A549 (cell line): Measurements from ENCODE around the gene NOSTRIN. TPM values are rescaled to one million over a fixed set of nuclear protein-coding genes. Genes with fewer than 3 reads are reported as not detected.

Source experiments
- ATAC-seq, 2 experiments: fragments of 200-7000 bp in 1 of 2; fragments of >200 bp in 1 of 2; cut with Nextera tagmentation in 1 of 2; cut with Tn5 transposase in 1 of 2; 3 replicates each; pipeline versions ENCODE4 v1.8.0 to v1.9.1; 2018 to 2020; ENCODE audit warnings: mild to moderate bottlenecking in 1 of 2, moderate library complexity in 1 of 2
- CTCF ChIA-PET: fragments of 300-600 bp; sonication (Branson Sonifier 250); formaldehyde crosslinking; extraction: SDS; loops from one replicate; lab custom pipeline; 2021; ENCODE audit warnings: antibody characterized with exemption, inconsistent platforms; lab: Yijun Ruan, JAX
- POLR2A ChIA-PET: fragments of 350-600 bp; formaldehyde crosslinking; extraction: SDS; loops from one replicate; lab custom pipeline; 2021; ENCODE audit warnings: antibody characterized with exemption, inconsistent platforms; lab: Yijun Ruan, JAX
- DNase-seq, 2 experiments: peaks; one replicate each; pipeline versions ENCODE4 v3.0.0 to v3.0.0-alpha.2; 2011 to 2016; ENCODE audit warnings: low read depth in 1 of 2, low spot score in 1 of 2
- FAIRE-seq: peaks from 2 replicates; lab custom pipeline; 2011; peaks lifted over from hg19 to GRCh38; lab: Jason Lieb, UNC
- H3K27ac ChIP-seq, 2 experiments: fragments of >200 bp; sonication (Bioruptor Twin); formaldehyde crosslinking; 3 replicates each; pipeline ENCODE4 v1.5.1; 2016 to 2017
- H3K4me1 ChIP-seq: fragments of >200 bp; sonication (Bioruptor Twin); formaldehyde crosslinking; 3 replicates; pipeline ENCODE4 v1.6.1; 2016
- H3K4me2 ChIP-seq: fragments of >200 bp; sonication (Bioruptor Twin); formaldehyde crosslinking; 3 replicates; pipeline ENCODE4 v1.6.1; 2016
- H3K4me3 ChIP-seq: fragments of >200 bp; sonication (Bioruptor Twin); formaldehyde crosslinking; 3 replicates; pipeline ENCODE4 v1.5.1; 2016
- H3K9me3 ChIP-seq: fragments of >200 bp; sonication (Bioruptor Twin); formaldehyde crosslinking; 3 replicates; pipeline ENCODE4 v1.6.1; 2016
- ATOH8 ChIP-seq: fragments of 250-450 bp; sonication (Bioruptor Pico); IDR thresholded peaks from 2 replicates; pipeline ENCODE4 v1.5.0; 2020; ENCODE audit warnings: low read depth, mild to moderate bottlenecking, moderate library complexity
- CBX2 ChIP-seq: fragments of 200-600 bp; sonication (generic); IDR thresholded peaks from 2 replicates; pipeline ENCODE4 v1.6.1; 2016; ENCODE audit warnings: low read depth, mild to moderate bottlenecking, borderline replicate concordance
- EHMT2 ChIP-seq: fragments of 200-600 bp; sonication (generic); IDR thresholded peaks from 2 replicates; pipeline ENCODE4 v1.6.1; 2016; ENCODE audit warnings: antibody characterized with exemption, low read depth, mild to moderate bottlenecking, moderate library complexity
- EP300 ChIP-seq, 2 experiments: fragments of >200 bp; sonication (Bioruptor Twin); formaldehyde crosslinking; IDR thresholded peaks; 2 replicates in 1 of 2; 3 replicates in 1 of 2; pipeline ENCODE4 v1.6.1; 2016 to 2017
- FOXS1 ChIP-seq: fragments of 250-450 bp; sonication (Bioruptor Pico); IDR thresholded peaks from 2 replicates; pipeline ENCODE4 v1.5.0; 2020; ENCODE audit warnings: mild to moderate bottlenecking, moderate library complexity
- JUNB ChIP-seq: fragments of >200 bp; sonication (Bioruptor Twin); formaldehyde crosslinking; IDR thresholded peaks from 2 replicates; pipeline ENCODE4 v1.6.1; 2016
- KDM5A ChIP-seq: fragments of 200-600 bp; sonication (generic); IDR thresholded peaks from 2 replicates; pipeline ENCODE4 v1.6.1; 2016; ENCODE audit warnings: antibody characterized with exemption, mild to moderate bottlenecking
- MAZ ChIP-seq: fragments of 150-350 bp; IDR thresholded peaks from 2 replicates; pipeline ENCODE4 v1.6.1; 2014; ENCODE audit warnings: antibody characterized with exemption, low read depth, low read length, borderline replicate concordance
- PBX3 ChIP-seq: IDR thresholded peaks from 2 replicates; pipeline ENCODE4 v1.6.1; 2012
- POLR2AphosphoS2 ChIP-seq: conservative IDR thresholded peaks from 2 replicates; pipeline ENCODE4 v1.6.1; 2012; ENCODE audit warnings: low read length, improper control_type of control experiment, inconsistent platforms
- RAD21 ChIP-seq, 2 experiments: fragments of >200 bp in 1 of 2; sonication (Bioruptor Twin) in 1 of 2; formaldehyde crosslinking in 1 of 2; IDR thresholded peaks in 1 of 2; conservative IDR thresholded peaks in 1 of 2; 2 replicates in 1 of 2; 3 replicates in 1 of 2; pipeline ENCODE4 v1.6.1; 2012 to 2018; ENCODE audit warnings: inconsistent platforms in 1 of 2
- RCOR1 ChIP-seq: fragments of 150-350 bp; IDR thresholded peaks from 2 replicates; pipeline ENCODE4 v1.6.1; 2014; ENCODE audit warnings: antibody characterized with exemption, low read length, low read depth
- REST ChIP-seq: fragments of 200-600 bp; sonication (generic); IDR thresholded peaks from 2 replicates; pipeline ENCODE4 v1.6.1; 2016; ENCODE audit warnings: antibody characterized with exemption, mild to moderate bottlenecking, moderate library complexity
- RFX5 ChIP-seq: fragments of 450-650 bp; IDR thresholded peaks from 2 replicates; pipeline ENCODE4 v1.7.1; 2014; ENCODE audit warnings: antibody characterized with exemption, mild to moderate bottlenecking, moderate library complexity
- RNF2 ChIP-seq: fragments of 200-600 bp; sonication (generic); IDR thresholded peaks from 2 replicates; pipeline ENCODE4 v1.6.1; 2016; ENCODE audit warnings: low read depth, mild to moderate bottlenecking, antibody characterized with exemption, moderate library complexity, borderline replicate concordance
- SMC3 ChIP-seq: fragments of >200 bp; sonication (Bioruptor Twin); formaldehyde crosslinking; IDR thresholded peaks from 3 replicates; pipeline ENCODE4 v1.6.1; 2018; ENCODE audit warnings: inconsistent platforms
- SREBF2 ChIP-seq: fragments of 450-650 bp; IDR thresholded peaks from 2 replicates; pipeline ENCODE4 v1.6.1; 2014; ENCODE audit warnings: mild to moderate bottlenecking, moderate library complexity
- TFCP2L1 ChIP-seq: fragments of 250-450 bp; sonication (Bioruptor Pico); IDR thresholded peaks from 2 replicates; pipeline ENCODE4 v1.5.0; 2021; ENCODE audit warnings: mild to moderate bottlenecking
- ZC3H11A ChIP-seq: fragments of 450-650 bp; IDR thresholded peaks from 2 replicates; pipeline ENCODE4 v1.6.1; 2014; ENCODE audit warnings: antibody characterized with exemption, mild to moderate bottlenecking
- WGBS: methylation state at CpG from one replicate; pipeline ENCODE4 v1.1.6; 2017; ENCODE audit errors: missing lambda C conversion rate; 5-methylcytosine and 5-hydroxymethylcytosine counted together
- polyA plus RNA-seq, 4 experiments: library from polyadenylated mRNA; depleted of rRNA in 3 of 4; stranded (reverse); fragments of >200 nt; fragmentation: RNase III in 1 of 4; extraction: RNeasy Plus Mini Kit Qiagen cat#74134 plus additional on column Dnase treatment in 1 of 4; gene quantifications; 2 replicates in 3 of 4; 3 replicates in 1 of 4; pipeline ENCODE4 v1.2.3, GENCODE V29; 2011 to 2017
- TF ChIP-seq, protein P1 (sequence below): fragments of >200 bp; sonication (Bioruptor Twin); formaldehyde crosslinking; IDR thresholded peaks from 3 replicates; pipeline ENCODE4 v1.5.1; 2016
- TF ChIP-seq, protein P2 (sequence below): fragments of 450-650 bp; IDR thresholded peaks from 2 replicates; pipeline ENCODE4 v1.6.1; 2014; ENCODE audit warnings: antibody characterized with exemption

Gene NOSTRIN
- polyA plus RNA-seq, 2 of the 4 experiments (the other 2 are of a cell fraction) = 2.5 to 11.7 TPM

DNA sequence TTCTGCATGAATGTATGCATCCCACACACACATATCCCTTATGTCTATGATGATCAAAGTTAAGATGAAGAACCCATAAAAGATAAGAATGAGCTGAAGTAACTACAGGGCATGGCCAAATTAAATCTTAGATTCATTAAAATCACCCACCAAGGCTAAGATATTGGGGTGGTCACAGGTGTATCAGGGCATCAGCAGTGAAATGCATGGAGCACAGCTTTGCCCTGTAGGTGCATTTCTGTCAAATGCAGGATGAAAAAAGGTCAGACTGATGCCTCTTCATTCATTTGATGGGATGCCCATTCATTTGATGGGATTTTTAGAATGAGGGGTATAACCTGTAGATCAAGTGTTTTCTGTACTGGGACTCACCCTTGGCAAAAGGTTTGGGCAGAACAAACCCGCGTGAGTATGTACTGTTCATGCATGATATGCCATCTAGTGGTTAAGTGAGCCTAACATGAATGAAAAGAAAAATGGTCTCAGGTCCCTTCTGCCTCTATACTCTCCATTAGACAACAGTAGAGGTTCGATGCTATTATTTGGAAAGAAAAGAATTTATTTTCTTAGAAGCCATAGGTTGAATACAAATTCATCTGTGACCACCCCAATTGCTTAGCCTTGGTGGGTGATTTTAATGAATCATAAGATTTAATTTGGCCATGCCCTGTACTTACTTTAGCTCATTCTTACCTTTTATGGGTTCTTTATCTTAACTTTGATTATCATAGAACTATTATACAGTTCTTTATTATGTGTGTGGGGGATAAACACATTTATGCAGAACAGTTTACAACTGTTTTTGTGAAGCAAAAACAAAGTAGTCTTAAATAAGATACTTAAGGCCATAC, 43.2 kb upstream of the NOSTRIN start:
- DNase-seq = peak; percentile 37 to 67
- no peak for FAIRE-seq
- no peak overlapping the region for H3K4me3 ChIP-seq
- no peak overlapping the region for H3K4me2 ChIP-seq
- POLR2A ChIA-PET = no interaction called here
- CTCF ChIA-PET = interaction anchor here (0.6 to 5.6 kb wide), 16 partner anchors 13 to 603 kb away, joined by 3 to 47 read pairs (median 3); no protein-coding TSS in a partner anchor
- TF ChIP-seq, protein P1, sequence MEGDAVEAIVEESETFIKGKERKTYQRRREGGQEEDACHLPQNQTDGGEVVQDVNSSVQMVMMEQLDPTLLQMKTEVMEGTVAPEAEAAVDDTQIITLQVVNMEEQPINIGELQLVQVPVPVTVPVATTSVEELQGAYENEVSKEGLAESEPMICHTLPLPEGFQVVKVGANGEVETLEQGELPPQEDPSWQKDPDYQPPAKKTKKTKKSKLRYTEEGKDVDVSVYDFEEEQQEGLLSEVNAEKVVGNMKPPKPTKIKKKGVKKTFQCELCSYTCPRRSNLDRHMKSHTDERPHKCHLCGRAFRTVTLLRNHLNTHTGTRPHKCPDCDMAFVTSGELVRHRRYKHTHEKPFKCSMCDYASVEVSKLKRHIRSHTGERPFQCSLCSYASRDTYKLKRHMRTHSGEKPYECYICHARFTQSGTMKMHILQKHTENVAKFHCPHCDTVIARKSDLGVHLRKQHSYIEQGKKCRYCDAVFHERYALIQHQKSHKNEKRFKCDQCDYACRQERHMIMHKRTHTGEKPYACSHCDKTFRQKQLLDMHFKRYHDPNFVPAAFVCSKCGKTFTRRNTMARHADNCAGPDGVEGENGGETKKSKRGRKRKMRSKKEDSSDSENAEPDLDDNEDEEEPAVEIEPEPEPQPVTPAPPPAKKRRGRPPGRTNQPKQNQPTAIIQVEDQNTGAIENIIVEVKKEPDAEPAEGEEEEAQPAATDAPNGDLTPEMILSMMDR = peak; percentile 82
- TF ChIP-seq SMC3 (peak; percentile 83), POLR2AphosphoS2 (no peak), REST (no peak), RAD21 (conservative IDR thresholded peaks at IDR 0.05 in 1 of 2, IDR thresholded peaks at IDR 0.05 in 1 of 2) (peak; percentile 75 to 79)
- peak; percentile 94 to 98 for ATAC-seq
- H3K4me1 ChIP-seq = no peaks in the 10 kb centered on the region
- WGBS = 5% methylated on average over 3 of the region's 3 CpGs
- no peak overlapping the region for H3K27ac ChIP-seq
- no peaks in the 10 kb centered on the region for H3K9me3 ChIP-seq

- DNase-seq (no peak), FAIRE-seq (no peak), ATAC-seq (no peak)
- no peaks in the 10 kb centered on the region for H3K9me3 ChIP-seq
- CTCF ChIA-PET = interaction anchor here (0.5 to 1.5 kb wide), 3 partner anchors 50 to 419 kb away, joined by 3 read pairs; no protein-coding TSS in a partner anchor
- POLR2A ChIA-PET = no interaction called here
- H3K4me1 ChIP-seq = no peaks in the 10 kb centered on the region; the same call in 2 of the 3 replicates
- no peak overlapping the region for H3K27ac ChIP-seq
- no peak overlapping the region for H3K4me2 ChIP-seq
- no peak overlapping the region for H3K4me3 ChIP-seq
- WGBS = 78% methylated on average over 1 of the region's 1 CpG
- no peak for TF ChIP-seq EHMT2
- no peak for TF ChIP-seq KDM5A
- no peak for TF ChIP-seq SREBF2
- no peak for TF ChIP-seq SMC3
- TF ChIP-seq FOXS1 (CRISPR knock-in tag) = no peak
- no peak for TF ChIP-seq MAZ
- TF ChIP-seq ZC3H11A = no peak
- TF ChIP-seq POLR2AphosphoS2 = no peak
- no peak for TF ChIP-seq PBX3
- TF ChIP-seq ATOH8 (CRISPR knock-in tag) = no peak
- TF ChIP-seq RFX5 = no peak
- no peak for TF ChIP-seq EP300 (IDR thresholded peaks at IDR 0.05)
- no peak for TF ChIP-seq TFCP2L1
- TF ChIP-seq JUNB = no peak
- TF ChIP-seq, protein P2, sequence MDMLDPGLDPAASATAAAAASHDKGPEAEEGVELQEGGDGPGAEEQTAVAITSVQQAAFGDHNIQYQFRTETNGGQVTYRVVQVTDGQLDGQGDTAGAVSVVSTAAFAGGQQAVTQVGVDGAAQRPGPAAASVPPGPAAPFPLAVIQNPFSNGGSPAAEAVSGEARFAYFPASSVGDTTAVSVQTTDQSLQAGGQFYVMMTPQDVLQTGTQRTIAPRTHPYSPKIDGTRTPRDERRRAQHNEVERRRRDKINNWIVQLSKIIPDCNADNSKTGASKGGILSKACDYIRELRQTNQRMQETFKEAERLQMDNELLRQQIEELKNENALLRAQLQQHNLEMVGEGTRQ = no peak
- no peak for TF ChIP-seq RNF2
- TF ChIP-seq CBX2 = no peak
- TF ChIP-seq RCOR1 = no peak
- TF ChIP-seq, all 56 proteins: peak for 0
Observed at GRCh38 chr2:168765401-168765800, 37.0 kb upstream of the NOSTRIN start.
